Lung (tissue), 16 donors: ENCODE measurements around the gene CD33. TPM values are rescaled to one million over a fixed set of nuclear protein-coding genes. Genes with fewer than 3 reads are reported as not detected.
"Not testable (repeated sequence)": the region's sequence is repeated elsewhere in the genome, so short reads cannot be mapped to it uniquely, and the experiment has no call there.

Experiments used
- ATAC-seq: fragments of 200-7000 bp; cut with Tn5 transposase; one replicate; pipeline ENCODE4 v1.9.1; 2020; ENCODE audit warnings: moderate number of reproducible peaks; ENCODE audit not compliant: insufficient read depth, low FRiP score
- DNase-seq, 3 donors: peaks; one replicate each; pipeline ENCODE4 v3.0.0-alpha.2; 2013 to 2017
- H3K27ac ChIP-seq, 2 donors: one replicate each; pipeline ENCODE4 v1.5.1; 2013; ENCODE audit warnings: mild to moderate bottlenecking in 2 of 2, moderate library complexity in 2 of 2, control low read depth in 1 of 2, inconsistent platforms in 1 of 2, low read depth in 1 of 2, low read length in 1 of 2
- H3K27me3 ChIP-seq, 3 donors: one replicate each; pipeline ENCODE4 v1.5.1; 2013; ENCODE audit warnings: low read length in 2 of 3; ENCODE audit not compliant: control insufficient read depth in 3 of 3, insufficient read depth in 3 of 3
- H3K36me3 ChIP-seq, 4 donors: one replicate each; pipeline ENCODE4 v1.5.1; 2013; ENCODE audit warnings: low read length in 4 of 4, mild to moderate bottlenecking in 1 of 4, moderate library complexity in 1 of 4; ENCODE audit not compliant: control insufficient read depth in 4 of 4, insufficient read depth in 4 of 4
- H3K4me1 ChIP-seq, 5 donors: one replicate each; pipeline ENCODE4 v1.5.1; 2013; ENCODE audit warnings: low read length in 5 of 5, mild to moderate bottlenecking in 2 of 5, moderate library complexity in 1 of 5; ENCODE audit not compliant: control insufficient read depth in 5 of 5, insufficient read depth in 5 of 5
- H3K4me3 ChIP-seq: one replicate; pipeline ENCODE4 v1.5.1; 2013; ENCODE audit warnings: mild to moderate bottlenecking, control low read depth, moderate library complexity
- H3K9ac ChIP-seq, 2 donors: one replicate each; pipeline ENCODE4 v1.5.1; 2013; ENCODE audit warnings: low read length in 2 of 2, control low read depth in 1 of 2; ENCODE audit not compliant: insufficient read depth in 1 of 2
- H3K9me3 ChIP-seq, 4 donors: one replicate each; pipeline ENCODE4 v1.5.1; 2013; ENCODE audit warnings: low read length in 3 of 4, mild to moderate bottlenecking in 1 of 4, moderate library complexity in 1 of 4; ENCODE audit not compliant: control insufficient read depth in 4 of 4, insufficient read depth in 3 of 4
- CTCF ChIP-seq: IDR thresholded peaks from 2 replicates; pipeline ENCODE4 v1.5.1; 2012; ENCODE audit warnings: mild to moderate bottlenecking; ENCODE audit errors: control extremely low read depth, extremely low read depth
- WGBS, 2 donors: extraction: QIAGEN DNeasy Blood & Tissue Kit; methylation state at CpG; one replicate each; pipeline ENCODE4 v1.1.7; 2013; 5-methylcytosine and 5-hydroxymethylcytosine counted together
- long read RNA-seq, 5 donors: transcript quantifications; one replicate each; lab custom pipeline, GENCODE V29; 2026
- polyA plus RNA-seq, 2 donors: library from polyadenylated mRNA; stranded (reverse); fragments of 200-250 nt; gene quantifications; one replicate each; pipeline ENCODE4 v1.2.1, GENCODE V29; 2013
- total RNA-seq, 2 donors: library from RNA; depleted of rRNA in 1 of 2; stranded (reverse); fragments of >200 nt in 1 of 2; gene quantifications; one replicate each; pipeline ENCODE4 v1.2.1, GENCODE V29; 2014 to 2021
- donor health status: control.
- donor health status: control.
- donor health status: Bipolar disorder and iron deficiency.
- donor health status: healthy.
- donor health status: DM: yes; HTN: yes; CAD: no.

CD33 gene
- total RNA-seq (10 to 100 TPM in 1 of 2 donors, 1 to 10 TPM in 1; 7.0 to 20.2 TPM), polyA plus RNA-seq (10 to 100 TPM; 13.4 to 40.2 TPM)
- long read RNA-seq, donor 1: 0 reads
- long read RNA-seq, donor 2: 0 reads
- long read RNA-seq, donor 3: 0 reads
- long read RNA-seq, donor 4: 0 reads
- long read RNA-seq, donor 5: 0 reads

- not testable (repeated sequence) for H3K36me3 ChIP-seq, ATAC-seq, H3K4me1 ChIP-seq, H3K4me3 ChIP-seq, H3K9me3 ChIP-seq, H3K27ac ChIP-seq, H3K27me3 ChIP-seq, H3K9ac ChIP-seq
- 31 to 45% methylated on average over 11 of the region's 11 CpGs for WGBS, 2 donors
- DNase-seq: peak in 1 of 3 donors; percentile 3
These were observed at the start of gene CD33 for GRCh38 chr19:51224898-51225393. TSS of gene CD33 (plus strand) at chr19:51225080. CDS start at chr19:51225119, 39 bp downstream.

- no peak overlapping the region for H3K27ac ChIP-seq
- WGBS, 2 donors: 28 to 30% methylated on average over 1 of the region's 1 CpG
- DNase-seq (peak in 1 of 3 donors; percentile 1), ATAC-seq (no peak)
- no peak for TF ChIP-seq CTCF
- no peaks in the 10 kb centered on the region for H3K36me3 ChIP-seq
- no peaks in the 10 kb centered on the region for H3K4me1 ChIP-seq
- H3K27me3 ChIP-seq: no peaks in the 10 kb centered on the region
- no peaks in the 10 kb centered on the region for H3K9me3 ChIP-seq
- no peak overlapping the region for H3K4me3 ChIP-seq
- no peak overlapping the region for H3K9ac ChIP-seq
These were observed 45.6 kb upstream of the CD33 start for GRCh38 chr19:51179256-51179655.

GRCh38 chr19:51181377-51181912, 43.4 kb upstream of the CD33 start:
- no peak overlapping the region for H3K27ac ChIP-seq
- WGBS, 2 donors: 94% methylated on average over 39 of the region's 39 CpGs
- H3K9me3 ChIP-seq: no peaks in the 10 kb centered on the region
- DNase-seq (no peak), ATAC-seq (no peak)
- no peaks in the 10 kb centered on the region for H3K36me3 ChIP-seq
- no peak for TF ChIP-seq CTCF
- H3K27me3 ChIP-seq: peaks cover 0 to 6% (median 0%) of the 10 kb centered on the region in 3 donors
- H3K4me3 ChIP-seq: no peak overlapping the region
- no peak overlapping the region for H3K9ac ChIP-seq
- H3K4me1 ChIP-seq: no peaks in the 10 kb centered on the region

- no peak overlapping the region for H3K27ac ChIP-seq
- no peak for TF ChIP-seq CTCF
- H3K4me3 ChIP-seq: no peak overlapping the region
- H3K9me3 ChIP-seq: no peaks in the 10 kb centered on the region
- ATAC-seq: no peak
- H3K27me3 ChIP-seq: peaks cover 0 to 6% (median 0%) of the 10 kb centered on the region in 3 donors
- H3K9ac ChIP-seq: no peak overlapping the region
- 62 to 66% methylated on average over 31 of the region's 31 CpGs for WGBS, 2 donors
- no peaks in the 10 kb centered on the region for H3K4me1 ChIP-seq
- H3K36me3 ChIP-seq: no peaks in the 10 kb centered on the region
- peak in 1 of 3 donors; percentile 1 for DNase-seq
These were observed 42.9 kb upstream of the CD33 start for GRCh38 chr19:51181913-51182419.
